ENCODE data around the gene DAW1.

- no peak for TF ChIP-seq EZH2 (IDR thresholded peaks at IDR 0.05; ENCODE audit: low read length, unreplicated experiment)
- TF ChIP-seq EZH2phosphoT487 (IDR thresholded peaks at IDR 0.05; ENCODE audit: borderline replicate concordance, low read length) = no peak
Observed at GRCh38 chr2:227871375-227871791, at the start of gene DAW1.

All from PC-3 (cell line).